MV-4-11 (cell line): ENCODE data around the gene LIX1.

Experiments
- DNase-seq: peaks from one replicate; lab custom pipeline; 2025; lab: John Stamatoyannopoulos, UW

The LIX1 gene

GRCh38 chr5:97073420-97073819 is 69.0 kb downstream of the LIX1 start:
- DNase-seq: no peak

DNA sequence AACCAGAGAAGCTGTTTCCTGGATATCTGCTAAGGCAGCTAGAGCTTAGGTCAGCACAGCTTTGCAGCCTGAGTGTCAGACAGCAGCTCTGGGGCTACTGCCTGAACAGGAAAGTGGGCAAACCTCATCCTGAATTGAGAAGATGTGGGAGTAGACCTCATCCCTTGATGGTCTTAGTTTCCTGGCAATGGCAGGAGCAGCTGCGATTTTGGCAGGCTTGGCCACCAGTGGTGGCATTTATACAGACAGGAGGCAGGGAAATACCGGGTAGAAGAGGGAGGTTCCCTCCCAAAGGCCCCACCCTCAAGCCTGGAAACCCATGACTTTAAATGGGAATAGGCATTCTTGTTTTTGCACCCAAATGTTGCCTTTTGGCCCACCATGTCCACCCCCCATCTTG is 69.7 kb downstream of the LIX1 start:
- DNase-seq: no peak

DNA sequence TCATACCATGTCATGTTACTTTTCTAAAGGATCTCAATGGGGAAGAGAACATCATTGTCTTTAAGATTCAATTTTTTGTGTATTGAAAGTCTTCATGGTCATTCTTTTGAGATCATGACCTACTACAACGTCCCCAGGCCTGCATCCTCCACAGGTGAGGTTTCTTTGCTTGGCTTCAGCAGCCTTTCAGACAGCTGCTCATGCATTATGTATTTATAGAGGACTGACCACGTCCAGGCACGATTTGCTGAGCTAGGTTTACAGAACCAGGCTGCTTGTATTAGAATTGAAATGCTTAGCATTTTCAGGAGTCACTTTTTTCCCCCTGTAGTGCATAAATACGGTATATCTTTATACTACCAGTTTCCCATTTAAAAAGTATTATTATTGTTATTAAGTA is 70.4 kb downstream of the LIX1 start:
- DNase-seq: no peak

- peak; percentile 75 for DNase-seq
These were observed 71.3 kb downstream of the LIX1 start for GRCh38 chr5:97071101-97071500.

DNA sequence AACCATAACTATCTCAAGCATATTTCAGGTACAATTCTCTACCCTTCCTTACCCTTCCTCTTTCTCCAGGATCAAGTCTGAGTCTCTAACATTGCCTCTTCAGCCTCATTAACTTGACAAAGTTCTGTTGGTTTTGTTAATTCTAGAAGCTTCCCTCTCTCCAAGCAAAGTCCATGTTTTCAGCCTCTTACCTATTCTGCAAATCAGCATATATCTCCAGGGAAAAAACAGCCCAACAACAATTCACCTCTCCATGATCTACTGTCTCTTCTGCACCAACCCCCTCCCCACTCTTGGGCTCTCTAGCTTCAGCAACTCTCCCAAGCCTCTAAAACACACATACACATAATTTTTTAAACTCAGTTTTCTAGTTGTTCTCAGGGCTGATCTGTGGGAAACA is 72.2 kb downstream of the LIX1 start:
- DNase-seq: no peak

DNA sequence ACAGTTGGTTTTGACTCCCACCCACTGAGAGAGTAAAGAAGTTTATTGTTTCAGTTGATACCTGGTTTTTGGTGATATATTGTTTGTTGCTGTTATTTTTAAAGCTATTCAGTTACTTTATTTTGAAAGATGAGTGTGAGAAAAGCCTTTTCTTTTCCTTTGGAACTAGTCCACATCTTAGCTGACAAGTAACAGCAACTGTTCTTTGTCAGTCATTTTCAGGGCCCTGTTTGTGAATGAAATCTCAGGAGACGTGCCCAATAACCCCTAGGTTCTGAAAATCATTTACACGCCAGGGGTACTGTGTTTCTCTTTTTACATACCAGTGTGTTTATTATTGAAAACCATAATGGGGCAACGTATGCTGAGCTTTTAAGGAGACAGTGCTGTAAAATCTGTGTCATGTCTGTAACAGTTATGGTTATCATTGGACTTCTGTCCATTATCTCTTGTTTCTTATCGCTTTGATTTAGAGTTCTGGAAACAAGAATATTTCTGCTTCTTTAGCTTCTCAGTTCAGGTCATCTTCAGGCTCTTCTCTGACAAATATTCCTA is 75.0 kb downstream of the LIX1 start:
- DNase-seq: no peak

GRCh38 chr5:97065475-97065874 is 76.9 kb downstream of the LIX1 start:
- DNase-seq: no peak

- DNase-seq: no peak
These were observed 79.2 kb downstream of the LIX1 start for GRCh38 chr5:97063251-97063650.

- no peak for DNase-seq
These were observed 80.4 kb downstream of the LIX1 start for GRCh38 chr5:97062046-97062445.

DNA sequence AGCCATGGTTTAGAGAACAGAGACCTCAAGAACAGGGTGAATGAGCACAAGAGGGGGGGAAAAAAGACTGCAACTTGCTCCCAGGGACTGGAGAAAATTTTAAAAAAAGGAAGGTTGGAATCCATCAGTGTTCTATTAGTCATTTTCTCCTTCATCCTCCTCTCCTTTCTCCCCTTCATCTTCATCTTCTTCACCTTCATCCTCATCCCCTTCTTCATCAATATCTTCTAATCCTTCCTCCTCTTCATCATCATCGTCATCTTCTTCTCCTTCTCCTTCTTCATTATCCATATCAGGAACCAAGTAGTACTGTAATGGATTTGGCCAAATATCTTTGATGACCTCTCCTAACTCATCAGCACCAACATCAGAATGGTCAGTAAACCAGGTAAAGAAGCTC is 86.1 kb downstream of the LIX1 start:
- DNase-seq: no peak

DNA sequence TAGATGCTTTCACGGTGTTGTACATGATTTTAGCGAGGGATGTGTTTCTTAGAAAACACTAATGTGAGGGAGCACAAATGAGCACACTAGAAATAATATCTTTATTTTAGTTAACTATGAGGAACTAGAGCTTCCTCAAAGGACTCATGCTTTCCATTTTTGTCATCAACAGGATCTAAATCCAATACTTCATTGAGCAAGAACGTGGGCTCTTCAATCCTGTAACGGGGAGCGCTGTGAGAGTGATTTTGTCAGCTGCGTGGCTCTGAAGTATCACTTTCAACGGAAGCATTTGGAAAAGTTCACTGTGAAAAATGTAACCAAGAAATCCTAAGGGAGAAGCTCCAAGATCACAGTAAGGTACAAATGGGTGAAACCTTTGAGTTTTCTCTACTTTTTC is 93.2 kb downstream of the LIX1 start:
- peak; percentile 92 for DNase-seq

GRCh38 chr5:97047076-97047475 is 95.3 kb downstream of the LIX1 start:
- DNase-seq: no peak

DNA sequence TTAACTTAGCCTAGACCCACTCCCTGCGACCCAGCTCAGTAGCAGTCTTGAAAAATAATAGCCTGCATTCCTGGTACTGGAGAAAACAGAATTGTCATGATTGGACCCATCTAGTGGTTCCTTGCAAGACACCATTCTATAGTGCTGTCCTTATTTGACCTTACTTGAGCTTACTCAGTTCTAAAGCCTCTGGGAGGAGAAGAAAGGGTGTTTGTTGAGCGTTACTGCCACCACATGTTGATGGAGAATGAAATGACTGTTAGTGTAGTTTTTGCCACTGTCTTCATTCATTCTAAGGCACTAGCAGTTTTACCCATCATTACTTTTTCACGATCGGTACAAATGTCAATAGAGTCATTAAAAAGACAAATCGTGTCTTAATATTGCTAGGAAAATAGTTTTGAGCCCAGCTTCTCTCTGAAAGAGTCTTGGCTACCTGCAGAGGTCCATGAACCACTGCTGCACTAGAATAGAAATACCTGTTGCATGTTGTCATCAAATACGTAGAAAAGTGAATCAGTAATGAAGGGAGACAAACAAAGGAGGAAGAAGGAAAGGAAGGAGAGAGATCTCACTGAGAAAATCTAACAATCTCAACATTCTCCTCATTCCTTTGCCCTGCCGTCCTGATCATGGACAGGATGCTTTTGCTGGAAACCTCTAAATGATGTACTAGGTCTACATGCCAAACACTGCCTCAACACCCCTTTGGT is 96.0 kb downstream of the LIX1 start:
- peak; percentile 26 for DNase-seq

GRCh38 chr5:97044052-97044451 is 98.4 kb downstream of the LIX1 start:
- no peak for DNase-seq

DNA sequence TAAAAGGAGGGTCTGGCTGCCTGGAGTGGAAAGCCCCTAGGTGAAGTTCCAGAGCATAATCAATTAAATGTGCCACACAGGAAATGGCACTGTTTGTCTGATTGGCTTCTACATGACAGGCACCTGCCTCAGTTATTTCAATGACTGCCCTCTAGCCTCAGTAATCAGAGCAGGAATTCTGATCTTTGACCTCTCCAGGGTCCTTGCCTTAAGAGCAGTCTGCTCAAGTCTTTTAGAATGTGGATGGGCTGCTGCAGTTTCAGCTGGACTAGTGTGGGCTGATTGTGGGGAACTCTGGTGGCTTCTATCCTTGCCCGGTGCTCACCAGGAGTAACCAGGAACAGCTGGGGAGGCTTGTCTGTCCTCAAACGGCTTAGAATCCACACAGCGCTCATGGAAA is 98.9 kb downstream of the LIX1 start:
- DNase-seq: no peak

GRCh38 chr5:97042996-97043395 is 99.4 kb downstream of the LIX1 start:
- DNase-seq: no peak
